ENCODE data around the gene KIF15. TPM values are rescaled to one million over a fixed set of nuclear protein-coding genes. Genes with fewer than 3 reads are reported as not detected.

The KIF15 gene
- total RNA-seq, 1 donor from 2014 or later = 11.3 TPM

DNA sequence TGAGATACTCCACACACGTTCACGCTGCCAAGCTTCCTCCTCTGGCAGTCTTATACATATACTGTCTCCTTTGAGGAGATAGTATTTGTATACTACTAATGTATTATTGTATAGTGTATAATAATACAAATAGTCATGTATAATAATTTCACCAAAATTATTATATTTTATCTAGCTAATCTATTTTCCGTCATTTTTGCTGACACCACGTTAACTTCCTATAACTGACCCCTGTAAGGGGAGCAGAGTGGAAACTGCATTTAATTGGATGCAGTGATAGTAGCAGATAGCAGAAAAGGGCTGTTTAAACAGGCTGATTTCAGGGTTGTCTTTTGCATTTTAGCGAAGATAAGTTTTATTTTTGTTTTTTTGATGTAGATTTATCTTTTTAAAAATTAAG, 69.6 kb downstream of the KIF15 start:
- DNase-seq (ENCODE audit: low spot score in 2 of 2, unreplicated experiment in 2 of 2) = no peak
- no peak overlapping the region for H3K4me3 Mint-ChIP-seq
- no peak overlapping the region for H3K27ac Mint-ChIP-seq
- H3K9me3 Mint-ChIP-seq = peaks cover 5% of the 10 kb centered on the region
- TF ChIP-seq, protein P1, sequence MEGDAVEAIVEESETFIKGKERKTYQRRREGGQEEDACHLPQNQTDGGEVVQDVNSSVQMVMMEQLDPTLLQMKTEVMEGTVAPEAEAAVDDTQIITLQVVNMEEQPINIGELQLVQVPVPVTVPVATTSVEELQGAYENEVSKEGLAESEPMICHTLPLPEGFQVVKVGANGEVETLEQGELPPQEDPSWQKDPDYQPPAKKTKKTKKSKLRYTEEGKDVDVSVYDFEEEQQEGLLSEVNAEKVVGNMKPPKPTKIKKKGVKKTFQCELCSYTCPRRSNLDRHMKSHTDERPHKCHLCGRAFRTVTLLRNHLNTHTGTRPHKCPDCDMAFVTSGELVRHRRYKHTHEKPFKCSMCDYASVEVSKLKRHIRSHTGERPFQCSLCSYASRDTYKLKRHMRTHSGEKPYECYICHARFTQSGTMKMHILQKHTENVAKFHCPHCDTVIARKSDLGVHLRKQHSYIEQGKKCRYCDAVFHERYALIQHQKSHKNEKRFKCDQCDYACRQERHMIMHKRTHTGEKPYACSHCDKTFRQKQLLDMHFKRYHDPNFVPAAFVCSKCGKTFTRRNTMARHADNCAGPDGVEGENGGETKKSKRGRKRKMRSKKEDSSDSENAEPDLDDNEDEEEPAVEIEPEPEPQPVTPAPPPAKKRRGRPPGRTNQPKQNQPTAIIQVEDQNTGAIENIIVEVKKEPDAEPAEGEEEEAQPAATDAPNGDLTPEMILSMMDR (IDR thresholded peaks at IDR 0.05; ENCODE audit: unreplicated experiment) = no peak
- peaks cover 4% of the 10 kb centered on the region for H3K36me3 Mint-ChIP-seq
- H3K4me1 Mint-ChIP-seq = no peaks in the 10 kb centered on the region
- no peaks in the 10 kb centered on the region for H3K27me3 Mint-ChIP-seq (ENCODE audit: low read depth)

DNA sequence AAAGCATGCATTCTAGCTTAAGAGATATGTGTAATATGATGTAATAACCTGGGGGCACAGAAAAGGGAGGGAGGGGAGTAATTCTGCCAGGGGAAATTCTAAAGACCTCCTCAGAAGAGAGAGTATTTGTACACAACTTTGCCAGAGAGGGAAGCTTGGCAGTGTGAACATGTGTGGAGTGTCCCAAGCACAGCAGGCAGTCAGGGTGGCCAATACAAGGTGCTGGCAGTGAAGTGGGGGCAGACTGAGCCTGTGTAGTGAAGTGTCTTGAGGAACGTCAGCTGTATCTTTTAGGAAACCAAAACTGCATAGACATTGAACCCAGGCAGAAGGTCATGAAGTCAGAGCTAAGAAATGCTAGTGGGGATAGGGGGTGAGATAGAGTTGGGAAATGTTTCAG, 70.4 kb downstream of the KIF15 start:
- H3K36me3 Mint-ChIP-seq = peaks cover 12% of the 10 kb centered on the region

DNA sequence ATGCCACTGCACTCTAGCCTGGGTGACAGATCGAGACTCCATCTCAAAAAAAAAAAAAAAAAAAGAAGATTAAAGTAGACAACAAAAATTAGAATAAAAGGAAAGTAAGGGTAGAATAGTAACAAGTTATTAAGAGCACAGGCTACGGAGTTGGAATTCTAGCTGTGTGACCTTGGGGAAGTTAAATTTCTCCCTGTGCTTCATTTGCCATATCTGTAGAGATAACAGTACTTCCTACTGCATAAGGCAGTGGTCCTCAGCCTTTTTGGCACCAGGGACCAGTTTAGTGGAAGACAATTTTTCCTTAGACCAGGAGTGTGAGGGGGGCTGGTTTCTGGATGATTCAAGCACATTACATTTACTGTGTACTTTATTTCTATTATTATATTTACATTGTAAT, 71.4 kb downstream of the KIF15 start:
- TF ChIP-seq, protein P1 (IDR thresholded peaks at IDR 0.05; ENCODE audit: unreplicated experiment) = no peak
- no peak overlapping the region for H3K4me3 Mint-ChIP-seq
- peaks cover 15% of the 10 kb centered on the region for H3K9me3 Mint-ChIP-seq
- H3K36me3 Mint-ChIP-seq = peaks cover 21% of the 10 kb centered on the region
- no peak overlapping the region for H3K27ac Mint-ChIP-seq
- no peaks in the 10 kb centered on the region for H3K27me3 Mint-ChIP-seq (ENCODE audit: low read depth)
- no peaks in the 10 kb centered on the region for H3K4me1 Mint-ChIP-seq
- no peak for DNase-seq (ENCODE audit: low spot score in 2 of 2, unreplicated experiment in 2 of 2)

More for the DNA sequence above, 70.4 kb downstream of the KIF15 start:
- Mint-ChIP-seq H3K4me1 (no peaks in the 10 kb centered on the region), H3K9me3 (peaks cover 11% of the 10 kb centered on the region), H3K27ac (no peak overlapping the region), H3K4me3 (no peak overlapping the region), H3K27me3 (ENCODE audit: low read depth) (no peaks in the 10 kb centered on the region)
- no peak for DNase-seq (ENCODE audit: low spot score in 2 of 2, unreplicated experiment in 2 of 2)
- TF ChIP-seq, protein P1 (IDR thresholded peaks at IDR 0.05; ENCODE audit: unreplicated experiment) = no peak

DNA sequence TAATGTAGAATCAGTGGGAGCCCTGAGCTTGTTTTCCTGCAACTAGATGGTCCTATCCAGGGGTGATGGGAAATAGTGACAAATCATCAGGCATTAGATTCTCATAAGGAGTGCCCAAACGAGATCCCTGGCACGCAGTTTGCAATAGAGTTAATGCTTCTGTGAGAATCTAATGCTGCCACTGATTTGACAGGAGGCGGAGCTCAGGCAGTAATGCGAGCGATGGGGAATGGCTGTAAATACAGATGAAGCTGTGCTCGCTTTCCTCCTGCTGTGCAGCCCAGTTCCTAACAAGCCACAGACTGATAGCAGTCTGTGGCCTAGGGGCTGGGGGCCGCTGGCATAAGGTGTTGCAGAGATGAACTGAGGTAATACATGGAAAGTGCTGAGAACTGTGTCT, 71.8 kb downstream of the KIF15 start:
- Mint-ChIP-seq H3K27ac (no peak overlapping the region), H3K9me3 (peaks cover 15% of the 10 kb centered on the region), H3K36me3 (peaks cover 25% of the 10 kb centered on the region), H3K4me1 (no peaks in the 10 kb centered on the region), H3K4me3 (no peak overlapping the region), H3K27me3 (ENCODE audit: low read depth) (no peaks in the 10 kb centered on the region)
- TF ChIP-seq, protein P1 (IDR thresholded peaks at IDR 0.05; ENCODE audit: unreplicated experiment) = no peak
- DNase-seq (ENCODE audit: low spot score in 2 of 2, unreplicated experiment in 2 of 2) = no peak

DNA sequence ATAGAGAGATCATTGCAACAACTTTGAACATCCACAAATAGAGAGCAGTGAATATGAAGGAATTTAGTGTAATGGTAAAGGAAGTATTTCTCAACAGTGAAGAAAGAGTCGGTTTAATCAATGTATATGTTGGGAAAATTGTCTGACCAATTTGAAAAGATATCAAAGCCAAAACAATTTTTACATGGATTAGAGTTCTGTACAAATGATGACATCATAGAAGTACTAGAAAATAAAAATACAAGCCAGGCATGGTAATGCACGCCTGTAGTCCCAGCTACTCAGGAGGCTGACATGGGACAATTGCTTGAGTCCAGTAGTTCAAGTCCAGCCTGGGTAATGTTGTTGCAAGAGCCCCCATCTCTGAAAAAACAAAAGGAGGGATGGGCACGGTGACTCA, 74.1 kb downstream of the KIF15 start:
- Mint-ChIP-seq H3K4me3 (no peak overlapping the region), H3K4me1 (no peaks in the 10 kb centered on the region), H3K27me3 (ENCODE audit: low read depth) (no peaks in the 10 kb centered on the region), H3K27ac (no peak overlapping the region), H3K36me3 (peaks cover 35% of the 10 kb centered on the region), H3K9me3 (peaks cover 15% of the 10 kb centered on the region)
- TF ChIP-seq, protein P1 (IDR thresholded peaks at IDR 0.05; ENCODE audit: unreplicated experiment) = no peak
- DNase-seq (ENCODE audit: low spot score in 2 of 2, unreplicated experiment in 2 of 2) = no peak

DNA sequence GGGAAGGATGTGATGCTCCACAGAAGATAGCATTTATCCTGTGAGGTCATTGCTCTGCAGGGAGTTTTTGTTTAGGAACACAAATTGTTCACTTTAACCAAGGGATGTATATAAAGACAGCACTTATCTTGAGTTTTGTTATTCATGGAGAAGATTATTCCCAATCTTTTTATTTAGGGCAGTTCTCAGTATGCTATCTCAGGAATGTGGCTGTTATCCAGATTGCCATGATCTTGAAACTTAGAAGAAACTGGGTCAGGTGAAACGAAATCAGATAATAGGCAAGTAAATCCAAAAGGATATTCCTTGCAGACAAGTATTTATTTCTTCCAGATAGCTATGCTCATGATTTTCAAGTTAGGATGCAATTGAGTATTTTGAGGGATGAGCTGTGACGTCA, 80.8 kb downstream of the KIF15 start:
- H3K27ac Mint-ChIP-seq = peak overlapping the region; percentile 63
- peaks cover 37% of the 10 kb centered on the region for H3K4me1 Mint-ChIP-seq
- no peak overlapping the region for H3K4me3 Mint-ChIP-seq
- H3K36me3 Mint-ChIP-seq = peaks cover 25% of the 10 kb centered on the region
- no peak for DNase-seq (ENCODE audit: low spot score in 2 of 2, unreplicated experiment in 2 of 2)
- TF ChIP-seq, protein P1 (IDR thresholded peaks at IDR 0.05; ENCODE audit: unreplicated experiment) = no peak
- H3K27me3 Mint-ChIP-seq (ENCODE audit: low read depth) = no peaks in the 10 kb centered on the region
- H3K9me3 Mint-ChIP-seq = peaks cover under 1% of the 10 kb centered on the region

Data from mesothelial cell of epicardium (in vitro differentiated cells).